Smooth muscle cell of the coronary artery (primary cell): ENCODE data around the gene REPIN1. TPM values are rescaled to one million over a fixed set of nuclear protein-coding genes. Genes with fewer than 3 reads are reported as not detected.

ENCODE experiments used
- total RNA-seq: library from RNA; depleted of rRNA; stranded (reverse); fragments of >200 nt; gene quantifications from 2 replicates; pipeline ENCODE4 v1.2.3, GENCODE V29; 2014; ENCODE audit warnings: low replicate concordance

Gene REPIN1
- 10.4 and 37.5 TPM in 2 replicates for total RNA-seq

GRCh38 chr7:150368096-150368883 lies at the start of gene REPIN1:
Gene REPIN1, plus strand, starts transcription at chr7:150368822. Its CDS starts 890 bp downstream, at chr7:150369712.

GRCh38 chr7:150322833-150323681 lies 45.6 kb upstream of the REPIN1 start, which contains the start of the genes ACTR3C and LRRC61:
Gene ACTR3C, minus strand, starts transcription at chr7:150323545. Its CDS starts 28,249 bp downstream, at chr7:150295296.
Gene LRRC61, plus strand, starts transcription at chr7:150323355. Its CDS starts 13,507 bp downstream, at chr7:150336862.

GRCh38 chr7:150341263-150342120 lies 27.1 kb upstream of the REPIN1 start, which contains the start of gene RARRES2:
Gene RARRES2, minus strand, starts transcription at chr7:150341629. Its CDS starts 1,020 bp downstream, at chr7:150340609.

GRCh38 chr7:150378853-150379440 lies 10.3 kb downstream of the REPIN1 start, which contains the start of gene ZNF775:
Gene ZNF775, plus strand, starts transcription at chr7:150379330. Its CDS starts 9,141 bp downstream, at chr7:150388471.

Other genes with a start within 250 kb of the REPIN1 start
- gene LRRC61, start 45.5 kb upstream of the REPIN1 start, total RNA-seq, result 0.08 TPM in 1 of 2 replicates, not detected in the other
- 0.12 and 0.15 TPM in 2 replicates for gene ACTR3C, start 45.3 kb upstream of the REPIN1 start, total RNA-seq
- 1.2 and 15.2 TPM in 2 replicates for gene RARRES2, start 27.2 kb upstream of the REPIN1 start, total RNA-seq
- gene ZNF775, start 10.5 kb downstream of the REPIN1 start, total RNA-seq, result 5.3 and 8.2 TPM in 2 replicates
- under 0.01 and 0.12 TPM in 2 replicates for gene GIMAP8, start 81.8 kb downstream of the REPIN1 start, total RNA-seq
- gene GIMAP7, start 146.1 kb downstream of the REPIN1 start, total RNA-seq, result 0.12 TPM in 1 of 2 replicates, not detected in the other
- gene GIMAP4, start 198.6 kb downstream of the REPIN1 start, total RNA-seq, result 0.35 TPM in 1 of 2 replicates, not detected in the other